IPS-NIHi7 (cell line): ENCODE results near the gene TARP.
A peak's percentile ranks its signal among the peaks of the same experiment; 100 is the strongest.
"Not testable (repeated sequence)": the region's sequence is repeated elsewhere in the genome, so short reads cannot be mapped to it uniquely, and the experiment has no call there.

Experiments used
- DNase-seq: peaks from one replicate; pipeline ENCODE4 v3.0.0; 2012; ENCODE audit warnings: mixed read lengths; ENCODE audit errors: extremely low spot score

Gene TARP

DNA sequence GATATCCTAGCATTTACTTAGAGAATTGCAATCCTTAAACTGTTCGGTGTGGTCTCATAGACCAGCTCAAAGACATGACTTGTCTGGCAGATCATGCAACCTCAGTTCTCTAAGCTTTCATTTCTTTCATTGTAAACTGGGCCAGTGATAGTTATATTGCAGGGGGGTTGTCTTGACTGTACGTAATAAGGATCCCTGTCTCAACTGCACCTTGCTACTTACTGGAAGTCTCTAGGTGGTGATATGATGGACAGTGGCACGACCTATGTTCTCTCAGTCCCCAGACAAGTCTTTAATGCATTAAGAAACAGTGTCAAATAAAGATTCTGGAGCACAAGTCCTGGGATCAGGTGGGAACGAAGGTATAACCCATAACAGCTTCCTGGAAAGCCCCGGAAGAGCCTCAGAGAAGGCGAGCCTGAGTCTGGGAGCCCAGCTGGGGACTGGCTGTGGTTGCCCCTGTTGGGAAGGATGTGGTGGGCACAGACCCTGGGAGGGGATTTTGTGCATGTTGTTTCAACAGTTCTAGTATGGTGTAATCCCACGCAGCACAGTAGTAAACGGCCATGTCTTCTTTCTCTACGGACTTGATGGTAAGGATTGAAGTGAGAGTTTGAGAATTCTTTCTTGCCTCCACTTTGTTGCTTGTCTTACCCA lies 26.0 kb upstream of the TARP start:
- DNase-seq = no peak

DNA sequence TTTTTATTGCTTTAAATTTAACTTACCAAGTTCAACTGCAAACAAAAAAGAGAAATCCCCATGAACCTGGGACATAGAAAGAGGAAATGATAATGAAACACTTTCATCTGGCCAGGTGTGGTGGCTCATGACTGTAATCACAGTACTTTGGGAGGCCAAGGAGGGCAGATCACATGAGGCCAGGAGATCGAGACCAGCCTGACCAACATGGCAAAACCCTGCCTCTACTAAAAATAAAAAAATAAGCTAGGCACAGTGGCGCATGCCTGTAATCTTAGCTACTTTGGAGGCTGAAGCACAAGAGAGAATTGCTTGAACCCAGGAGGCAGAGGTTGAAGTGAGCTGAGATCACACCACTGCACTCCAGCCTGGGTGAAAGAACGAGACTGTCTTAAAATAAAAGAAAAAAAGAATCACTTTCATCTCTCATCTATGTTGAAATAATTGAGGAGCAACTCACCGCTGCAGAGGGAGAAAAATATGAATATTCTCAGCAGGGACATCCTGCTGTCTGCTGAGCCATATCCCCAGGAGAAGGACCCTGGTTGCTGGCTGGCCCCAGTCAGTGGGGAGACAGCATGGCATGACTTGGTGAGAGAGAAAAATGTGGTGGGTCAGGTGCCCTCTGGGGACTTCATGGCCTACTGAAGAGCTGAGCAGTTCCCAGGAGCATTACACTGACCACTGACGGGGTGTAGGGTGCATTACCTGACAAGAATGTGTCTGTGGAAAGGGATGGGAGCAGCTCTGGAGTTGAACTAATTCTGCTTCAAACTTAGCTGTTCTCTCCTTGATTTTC lies 22.8 kb upstream of the TARP start:
- DNase-seq = no peak

DNA sequence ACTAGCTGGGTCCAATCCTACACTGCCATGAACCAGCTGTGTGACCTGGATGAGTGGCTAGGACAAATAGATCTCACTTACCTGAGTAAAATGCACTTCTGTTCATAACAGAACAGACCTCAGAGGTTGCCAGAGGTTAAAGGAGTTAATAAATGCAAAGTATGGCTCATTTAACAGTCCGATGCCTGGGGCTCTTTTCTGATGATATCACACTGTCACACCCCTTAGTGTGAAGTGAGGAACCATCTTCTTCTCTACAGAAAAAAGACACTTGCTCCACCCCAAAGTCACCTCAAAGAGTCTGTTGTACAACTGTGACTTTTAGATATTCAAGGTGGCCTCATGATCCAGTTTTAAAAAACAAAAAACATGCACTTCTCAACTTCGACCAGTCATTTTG lies 21.5 kb upstream of the TARP start:
- no peak for DNase-seq

DNA sequence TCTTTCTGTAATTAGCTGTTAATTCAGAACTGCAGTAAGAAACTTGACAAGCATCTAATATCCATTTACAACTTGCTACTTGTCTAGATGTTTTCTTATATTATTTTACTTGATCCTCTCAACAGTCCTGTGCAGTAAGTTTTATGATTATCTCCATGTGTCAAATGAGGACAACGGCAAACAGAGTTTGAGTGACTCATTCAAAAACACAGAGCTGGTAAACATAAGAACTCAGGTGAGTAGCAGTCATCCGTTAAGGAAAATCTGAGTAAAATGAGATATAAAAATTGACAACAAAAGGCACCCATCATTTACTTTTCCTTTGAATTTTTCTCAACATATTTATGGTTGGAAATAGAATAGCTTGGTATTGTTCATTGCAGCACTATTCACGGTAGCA lies 19.0 kb upstream of the TARP start:
- no peak for DNase-seq

DNA sequence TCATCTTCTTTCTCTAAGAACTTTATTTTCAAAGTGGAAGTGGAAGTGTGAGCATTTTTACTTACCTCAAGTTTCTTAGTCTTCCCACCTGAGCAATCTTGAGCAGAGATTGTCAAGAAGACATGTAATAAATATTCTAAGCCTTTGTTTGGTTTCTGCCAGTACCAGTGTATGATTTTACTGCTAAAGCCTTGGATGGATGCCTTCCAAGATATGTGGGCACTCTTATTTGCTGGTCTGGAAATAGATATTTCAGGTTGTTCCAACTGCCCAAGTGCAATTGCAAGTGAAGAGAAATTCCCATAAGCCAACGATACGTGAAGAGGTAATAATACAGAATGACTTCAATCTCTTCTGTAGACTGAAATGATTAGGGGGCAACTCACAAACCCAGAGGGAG lies 18.2 kb upstream of the TARP start:
- no peak for DNase-seq

DNA sequence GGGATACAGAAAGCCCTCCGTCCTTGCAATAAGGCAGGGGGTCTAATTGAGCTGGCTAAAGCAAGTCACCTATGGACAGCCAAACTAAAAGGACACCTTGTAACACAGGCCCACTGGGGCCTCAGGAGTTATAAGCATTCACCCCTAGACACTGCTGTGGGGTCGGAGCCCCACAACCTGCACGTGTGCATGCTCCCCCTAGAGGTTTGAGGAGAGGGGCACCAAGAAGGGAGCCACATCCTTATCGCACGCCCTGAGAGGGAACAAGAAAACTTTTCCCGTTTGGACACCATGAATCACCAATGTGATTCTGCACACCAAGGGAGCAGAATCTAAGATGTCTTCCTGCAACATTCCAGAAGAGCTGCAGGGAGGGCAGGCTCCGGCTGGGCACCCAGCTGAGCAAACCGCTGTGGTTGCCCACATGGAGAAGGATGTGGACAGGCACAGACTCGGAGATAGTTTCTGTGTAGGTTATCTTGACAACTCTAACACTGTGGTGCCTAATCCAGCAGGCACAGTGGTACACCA lies 17.7 kb upstream of the TARP start:
- DNase-seq = peak; percentile 30

DNA sequence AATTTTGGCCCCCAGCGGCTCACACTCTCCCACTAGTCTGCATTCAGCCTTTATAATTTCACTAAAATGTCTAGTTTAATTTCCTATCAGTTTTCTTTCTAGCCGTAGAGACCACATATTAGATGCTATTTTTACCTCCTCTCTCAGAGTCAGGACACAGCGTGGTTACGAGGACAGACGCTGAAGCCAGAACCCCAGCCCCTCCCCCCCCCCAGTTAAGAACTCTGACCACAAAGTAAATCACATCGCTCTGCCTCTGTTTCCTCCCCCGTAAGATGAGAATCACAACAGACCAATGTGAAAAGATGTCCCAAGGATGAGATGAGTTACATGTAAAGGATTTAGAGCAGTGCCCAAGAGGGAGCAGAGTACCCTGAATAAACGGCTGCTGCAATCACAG lies 11.1 kb upstream of the TARP start:
- no peak for DNase-seq

DNA sequence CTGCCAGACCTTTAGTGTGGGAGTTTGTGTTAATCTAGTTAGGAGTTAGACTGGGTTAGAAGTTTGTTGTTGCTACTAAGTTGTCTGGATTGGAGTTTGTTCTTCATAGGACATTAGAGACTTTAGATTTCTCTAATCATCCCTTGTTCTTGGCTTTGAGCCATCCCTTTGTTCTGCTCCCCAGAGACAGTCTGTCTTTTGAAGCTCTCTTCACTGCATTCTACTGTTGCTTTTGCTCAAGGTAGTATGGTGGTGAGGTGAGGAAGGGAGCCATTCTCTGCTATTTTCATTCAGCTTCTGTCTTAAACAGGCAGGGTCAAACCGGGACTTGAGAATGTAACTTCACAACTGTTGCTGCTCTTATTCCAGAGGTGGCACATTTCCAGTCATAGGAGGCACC lies 10.4 kb upstream of the TARP start:
- no peak for DNase-seq

DNA sequence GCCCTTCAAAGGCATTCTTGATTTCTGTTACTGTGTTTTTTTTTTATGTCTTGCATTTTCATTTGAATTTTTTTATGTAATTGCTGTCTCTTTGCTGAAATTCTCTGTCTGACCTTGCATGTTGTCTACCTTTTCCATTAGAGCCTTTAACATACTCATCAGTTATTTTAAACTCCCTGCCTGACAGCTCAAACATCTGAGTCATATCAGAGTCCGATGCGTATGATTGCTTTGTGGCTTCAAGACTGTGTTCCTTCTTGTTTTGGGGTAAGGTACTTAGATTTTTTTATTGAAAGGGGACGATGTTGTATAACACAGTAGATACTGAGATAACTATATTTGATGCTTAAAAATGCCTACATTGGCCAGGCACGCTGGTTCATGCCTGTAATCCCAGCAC lies 9.7 kb upstream of the TARP start:
- no peak for DNase-seq

DNA sequence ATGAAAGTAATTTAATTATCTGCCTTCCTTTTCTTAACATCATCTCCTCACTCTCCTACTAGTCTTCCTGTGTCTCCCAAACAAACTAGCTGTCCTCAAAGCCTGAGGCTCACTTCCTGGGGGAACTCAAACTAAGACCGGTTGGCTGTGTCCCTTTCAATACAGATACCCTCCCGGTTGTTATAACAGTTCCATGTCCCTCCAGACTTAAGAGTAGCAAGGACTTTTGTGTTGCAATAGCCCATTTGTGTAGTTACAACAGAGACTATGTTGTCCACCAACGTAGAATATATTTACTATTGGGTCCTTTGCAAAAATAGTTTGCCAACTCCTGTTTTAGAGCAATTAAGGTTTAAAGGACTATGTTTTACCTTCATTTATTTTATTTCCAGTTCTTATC lies 8.6 kb upstream of the TARP start:
- DNase-seq = no peak

DNA sequence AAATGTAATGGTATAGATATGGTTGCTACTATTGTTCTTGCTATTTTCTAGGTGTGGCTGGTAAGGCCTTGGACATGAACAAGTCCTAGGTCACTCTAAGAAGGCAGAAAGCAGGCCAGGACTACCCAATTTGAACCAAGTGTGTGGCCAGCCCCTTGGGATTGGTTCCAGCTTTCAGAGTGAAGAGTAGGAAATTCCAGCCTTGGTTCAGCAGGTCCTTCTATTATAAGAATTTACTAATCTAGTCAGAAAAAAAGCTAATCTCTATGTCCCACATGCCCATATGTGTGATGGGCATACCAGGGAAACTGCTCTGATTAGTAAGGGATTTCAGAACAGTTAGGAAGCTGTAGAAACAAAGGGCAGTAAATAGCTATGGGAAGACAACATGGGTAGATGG lies 7.8 kb upstream of the TARP start:
- DNase-seq = no peak

DNA sequence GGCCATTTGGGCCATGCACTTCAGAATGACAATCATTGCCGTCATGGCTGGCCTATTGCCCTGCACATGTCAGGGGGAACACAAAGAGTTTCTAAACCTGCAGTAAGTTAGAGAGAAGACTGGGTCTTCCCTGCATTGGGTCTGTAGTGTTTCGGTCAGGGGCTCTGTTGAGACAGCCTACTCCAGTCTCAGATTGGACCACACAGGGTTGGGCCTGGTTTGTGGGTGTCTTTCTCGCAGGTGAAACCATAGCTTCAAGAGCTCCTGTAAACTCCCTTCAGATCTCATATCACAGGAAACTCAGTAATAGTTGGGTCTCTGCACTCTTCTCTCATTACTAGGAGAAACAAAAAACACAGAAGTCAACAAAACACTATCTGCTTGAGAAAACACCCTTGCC lies 7.3 kb upstream of the TARP start:
- DNase-seq = no peak

DNA sequence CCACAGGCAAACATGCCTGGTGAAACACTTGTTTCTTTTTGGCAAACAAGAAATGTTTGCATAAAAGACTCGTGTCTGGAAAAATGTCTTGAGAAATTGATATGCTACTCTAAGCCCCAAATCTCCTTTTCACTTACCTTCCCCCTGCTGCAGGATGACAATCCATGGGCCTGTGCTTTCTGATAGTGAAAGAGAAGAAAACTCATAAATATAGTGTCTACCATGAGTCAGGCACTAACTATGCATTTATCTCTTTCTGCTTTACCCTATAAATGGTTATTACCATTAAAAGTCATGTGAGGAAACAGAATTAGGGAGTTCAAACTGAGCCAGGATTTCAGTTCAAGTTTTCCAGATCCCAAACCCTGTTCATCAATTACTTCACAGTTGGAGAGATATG lies 6.6 kb upstream of the TARP start:
- no peak for DNase-seq

DNA sequence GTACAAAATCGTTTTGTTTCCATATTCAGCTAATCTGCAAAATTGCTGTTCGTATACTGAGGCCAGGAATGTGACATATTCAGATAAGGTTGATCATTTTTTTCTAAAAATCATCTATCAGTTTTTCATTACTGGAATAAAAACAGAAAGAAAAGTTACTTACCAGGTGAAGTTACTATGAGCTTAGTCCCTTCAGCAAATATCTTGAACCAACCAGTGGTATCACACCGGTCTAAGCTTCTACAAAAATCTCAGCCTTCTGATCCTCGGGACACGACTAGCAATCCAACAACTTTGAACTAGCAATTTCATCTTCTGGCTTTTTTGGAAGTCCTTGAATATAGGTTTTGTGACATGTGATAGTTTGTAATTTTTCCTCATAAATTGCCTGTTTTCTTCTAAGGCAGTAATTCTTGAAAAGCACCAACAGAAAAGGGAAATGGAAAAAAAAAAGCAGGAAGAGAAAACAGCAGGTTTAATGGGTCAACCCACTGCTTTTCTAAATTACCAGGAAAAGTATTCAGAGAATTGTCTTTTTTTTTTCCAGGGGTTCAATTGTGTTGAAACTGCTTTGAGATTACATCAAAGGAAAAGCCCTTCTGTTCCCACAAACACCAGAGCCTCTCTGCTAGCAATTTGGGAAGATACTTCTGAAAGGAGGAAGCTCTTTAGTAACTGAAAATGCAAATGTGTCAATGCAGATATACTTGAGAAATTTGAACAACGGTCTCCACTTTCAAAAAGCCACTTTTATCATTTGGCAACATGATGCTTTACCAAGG lies 2.9 kb upstream of the TARP start:
- DNase-seq = no peak

DNA sequence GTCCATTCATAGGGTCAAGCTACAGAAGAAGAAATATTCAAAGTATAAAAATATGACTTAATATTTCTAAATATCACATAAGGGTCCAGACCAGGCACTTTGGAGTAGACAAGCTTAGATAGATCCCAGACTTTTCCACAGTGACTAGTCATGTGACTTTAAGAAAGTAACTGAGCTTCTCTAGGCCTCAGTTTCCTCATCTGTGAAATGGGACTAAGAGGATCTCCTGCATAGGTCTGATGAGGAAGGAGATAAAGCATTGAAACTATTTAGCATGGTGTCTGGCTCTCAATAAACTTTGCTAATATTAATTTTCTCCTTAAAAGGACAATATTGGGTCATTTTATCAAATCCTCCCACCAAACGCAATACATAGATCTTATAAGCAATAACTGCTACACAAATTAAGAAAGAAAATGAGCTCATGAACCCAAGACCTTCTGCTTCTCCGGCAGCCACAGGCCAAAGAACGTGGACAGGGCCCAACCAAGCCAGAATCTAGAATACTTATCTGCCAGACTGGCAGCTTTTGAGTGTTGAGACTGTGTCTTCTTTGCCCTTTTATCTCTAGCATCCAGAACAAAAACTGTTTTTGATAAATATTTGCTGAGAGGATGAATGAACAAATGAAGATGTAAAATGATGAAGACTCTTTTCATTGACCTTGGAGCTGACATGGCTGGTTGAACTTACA lies 1.6 kb upstream of the TARP start:
- no peak for DNase-seq

DNA sequence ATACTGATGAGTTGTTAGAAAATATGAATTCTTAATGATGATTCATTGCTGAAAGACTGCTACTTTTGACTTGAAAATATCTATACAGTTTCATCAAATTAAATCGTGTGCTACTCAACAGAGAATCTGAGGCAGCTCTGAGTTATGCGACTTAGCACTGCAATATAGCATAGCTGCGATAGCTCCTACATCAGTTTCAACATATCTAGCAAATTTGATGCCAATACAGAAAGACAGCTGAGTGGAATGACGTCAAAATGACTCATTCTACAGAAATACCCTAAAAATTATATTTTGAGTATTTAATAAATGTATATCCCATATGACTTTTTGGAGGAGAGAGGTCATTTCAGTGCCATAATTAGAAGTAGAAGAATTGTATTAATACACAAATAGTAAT lies 1.1 kb upstream of the TARP start:
- no peak for DNase-seq

DNA sequence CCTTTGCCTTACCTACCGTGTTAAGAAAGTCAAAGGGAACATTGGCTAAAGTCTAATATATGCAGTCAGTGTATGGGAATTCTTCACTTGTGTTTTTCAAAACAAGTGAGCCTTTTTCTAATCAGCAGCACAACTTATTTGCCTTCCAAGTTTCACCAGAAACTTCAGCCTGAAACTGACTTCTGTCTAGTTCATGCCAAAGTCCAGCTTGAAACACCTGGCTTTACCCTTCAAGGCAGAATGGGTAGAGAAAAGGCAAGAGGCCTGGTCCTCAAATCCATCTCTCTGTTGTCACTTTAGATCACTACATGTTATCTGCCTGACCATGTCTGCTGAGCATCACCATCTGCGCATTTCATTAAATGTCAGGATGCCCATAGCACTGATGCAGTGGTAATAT lies 3.0 kb downstream of the TARP start:
- not testable (repeated sequence) for DNase-seq

DNA sequence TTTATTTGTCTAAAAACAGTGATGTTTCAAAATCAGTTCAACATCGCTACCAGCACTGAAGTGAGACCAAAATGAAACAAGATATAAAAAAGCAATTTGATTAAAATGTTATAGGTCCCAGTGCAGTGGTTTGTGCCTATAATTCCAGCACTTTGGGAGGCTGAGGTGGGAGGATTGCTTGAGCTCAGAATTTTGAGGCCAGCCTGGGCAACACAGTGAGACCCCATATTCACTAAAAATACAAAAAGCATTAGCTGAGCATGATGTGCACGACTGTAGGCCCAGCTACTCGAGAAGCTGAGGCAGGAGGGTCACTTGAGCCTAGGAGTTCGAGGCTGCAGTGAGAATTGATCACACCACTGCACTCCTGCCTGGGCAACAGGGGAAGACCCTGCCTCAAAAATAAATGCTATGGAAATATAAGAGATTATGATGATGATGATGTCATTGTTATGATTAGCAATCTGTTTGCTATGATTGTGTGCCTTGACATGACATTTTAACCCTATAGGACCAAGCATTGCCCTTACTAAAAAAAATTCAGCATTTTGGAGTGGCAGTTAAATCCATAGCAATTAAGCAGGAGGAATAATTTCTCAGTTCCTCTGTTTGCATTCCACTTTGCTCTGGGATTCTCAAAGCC lies 3.6 kb downstream of the TARP start:
- DNase-seq = not testable (repeated sequence)

DNA sequence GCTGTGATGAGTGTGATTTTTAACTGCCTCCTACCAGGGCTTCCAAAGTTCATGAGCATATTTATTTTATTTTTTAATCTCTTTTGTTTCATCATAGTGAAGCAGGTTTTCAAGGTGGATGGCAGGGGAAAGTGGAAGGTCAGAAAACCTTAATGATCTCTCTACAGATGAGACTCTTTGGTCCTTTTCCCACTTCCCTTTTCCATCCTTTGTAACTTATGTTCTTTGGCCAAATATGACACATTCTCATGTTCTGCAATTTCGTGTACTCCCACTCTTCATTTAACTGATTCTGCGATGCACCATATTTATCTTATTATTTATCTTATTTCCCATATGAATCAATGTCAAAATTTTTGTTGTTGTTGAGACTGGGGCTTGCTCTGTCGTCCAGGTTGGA lies 7.5 kb downstream of the TARP start:
- DNase-seq = not testable (repeated sequence)

DNA sequence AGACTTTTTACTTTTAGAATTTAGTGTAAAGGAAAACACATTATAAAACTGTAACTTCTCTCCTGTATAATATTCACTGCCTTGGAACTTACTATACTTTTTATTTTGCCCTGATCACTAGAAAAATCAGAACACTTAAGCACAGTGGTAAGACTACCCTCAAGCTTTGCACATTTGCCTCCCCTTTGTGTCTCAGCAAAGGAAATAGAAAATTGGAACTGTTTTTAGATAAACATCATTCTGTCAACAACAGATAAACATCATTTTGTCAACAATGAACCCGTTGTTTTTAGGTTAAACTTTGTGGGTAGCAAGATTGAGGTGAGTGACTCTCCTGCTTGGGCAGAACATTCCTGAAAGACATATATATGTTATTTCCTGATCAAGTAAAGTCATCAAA lies 8.8 kb downstream of the TARP start:
- DNase-seq = not testable (repeated sequence)

DNA sequence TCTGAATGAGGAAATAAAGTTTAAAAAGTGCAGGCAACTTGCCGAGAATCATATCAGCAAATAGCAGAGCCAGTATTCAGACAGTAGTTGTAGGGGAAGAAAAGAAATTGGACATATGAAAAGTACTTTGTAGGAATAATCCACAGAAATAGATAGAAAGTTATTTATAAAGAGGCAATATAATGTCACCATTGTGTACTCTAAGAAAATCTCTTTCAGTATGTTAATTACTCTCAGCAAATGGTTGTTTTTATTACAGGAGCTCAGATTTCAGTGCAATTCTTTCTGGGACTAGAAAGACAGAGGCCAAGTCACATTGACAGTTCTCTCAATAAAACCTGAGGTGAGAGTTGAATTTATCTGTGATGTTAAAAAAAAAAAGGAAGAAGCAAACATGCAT lies 10.2 kb downstream of the TARP start:
- DNase-seq = not testable (repeated sequence)
